HG02798 (cell line): ENCODE data around the gene URB1.

Source experiments
- ATAC-seq: cut with Tn5 transposase; IDR thresholded peaks from one replicate; pipeline ENCODE4 v1.9.1; 2021; ENCODE audit warnings: mild to moderate bottlenecking; ENCODE audit not compliant: unreplicated experiment, poor library complexity

Gene URB1

GRCh38 chr21:32348604-32349332 is 44.0 kb downstream of the URB1 start:
- no peak for ATAC-seq

- ATAC-seq = no peak
Observed at GRCh38 chr21:32347977-32348376, 44.8 kb downstream of the URB1 start.

- ATAC-seq = no peak
Observed at GRCh38 chr21:32347351-32347750, 45.5 kb downstream of the URB1 start.

GRCh38 chr21:32346951-32347350 is 45.9 kb downstream of the URB1 start:
- ATAC-seq = no peak

GRCh38 chr21:32340863-32341848 is 51.7 kb downstream of the URB1 start:
- no peak for ATAC-seq

GRCh38 chr21:32338209-32338921 is 54.4 kb downstream of the URB1 start:
- ATAC-seq = no peak

- ATAC-seq = no peak
Observed at GRCh38 chr21:32337206-32337605, 55.6 kb downstream of the URB1 start.

GRCh38 chr21:32336711-32337110 is 56.1 kb downstream of the URB1 start:
- no peak for ATAC-seq

- ATAC-seq = no peak
Observed at GRCh38 chr21:32335601-32336575, 56.9 kb downstream of the URB1 start.

GRCh38 chr21:32334980-32335531 is 57.8 kb downstream of the URB1 start:
- ATAC-seq = no peak

- no peak for ATAC-seq
Observed at GRCh38 chr21:32333953-32334673, 58.7 kb downstream of the URB1 start.

- ATAC-seq = no peak
Observed at GRCh38 chr21:32332463-32332951, 60.3 kb downstream of the URB1 start.

- ATAC-seq = no peak
Observed at GRCh38 chr21:32331444-32332305, 61.1 kb downstream of the URB1 start.

GRCh38 chr21:32330784-32331311 is 62.0 kb downstream of the URB1 start:
- ATAC-seq = no peak

- no peak for ATAC-seq
Observed at GRCh38 chr21:32329776-32330175, 63.0 kb downstream of the URB1 start.

GRCh38 chr21:32329331-32329730 is 63.5 kb downstream of the URB1 start:
- no peak for ATAC-seq

- no peak for ATAC-seq
Observed at GRCh38 chr21:32328595-32328994, 64.2 kb downstream of the URB1 start.
